ENCODE measurements around the gene EIF3C.
"Not testable (repeated sequence)": the region's sequence is repeated elsewhere in the genome, so short reads cannot be mapped to it uniquely, and the experiment has no call there.

- not testable (repeated sequence) for TF ChIP-seq POLR2A, CTCF (IDR thresholded peaks at IDR 0.05)
Observed at GRCh38 chr16:28731253-28731652, 20.0 kb downstream of the EIF3C start.

Measured in body of pancreas (tissue), 4 donors.